Adipose tissue (tissue), 3 donors: ENCODE measurements around the gene EIF3L. TPM values are rescaled to one million over a fixed set of nuclear protein-coding genes. Genes with fewer than 3 reads are reported as not detected.
"Not testable (repeated sequence)": the region's sequence is repeated elsewhere in the genome, so short reads cannot be mapped to it uniquely, and the experiment has no call there.

Experiments
- H3K27ac ChIP-seq: one replicate; pipeline ENCODE4 v1.5.1; 2013; ENCODE audit warnings: low read depth, low read length
- WGBS, 3 donors: extraction: QIAGEN DNeasy Blood & Tissue Kit; methylation state at CpG; one replicate each; pipeline ENCODE4 v1.1.7; 2013; 5-methylcytosine and 5-hydroxymethylcytosine counted together
- polyA plus RNA-seq, 3 donors: library from polyadenylated mRNA; stranded (reverse); fragments of 200-250 nt; gene quantifications; one replicate each; pipeline ENCODE4 v1.2.3, GENCODE V29; 2013
- donor health status: healthy with polysubstance abuse.
- donor health status: Bipolar disorder and iron deficiency.
- donor health status: healthy.

EIF3L gene
- polyA plus RNA-seq: 100 to 1,000 TPM; 315 to 364 (median 352) TPM

GRCh38 chr22:37849089-37849751, at the start of gene EIF3L:
Gene EIF3L, plus strand, starts transcription at chr22:37849419. Its CDS starts 31 bp downstream, at chr22:37849450.
- H3K27ac ChIP-seq: peak within 1 kb of the TSS; percentile 69
- WGBS, 3 donors: 0 to 2% (median 1%) methylated on average over 49 of the region's 49 CpGs

- H3K27ac ChIP-seq: not testable (repeated sequence)
- 72 to 80% (median 73%) methylated on average over 9 of the region's 9 CpGs for WGBS, 3 donors
These were observed 49.2 kb upstream of the EIF3L start for GRCh38 chr22:37799979-37800378.

GRCh38 chr22:37801946-37802309, 47.3 kb upstream of the EIF3L start:
- H3K27ac ChIP-seq: no peak overlapping the region

GRCh38 chr22:37802310-37803194, 46.7 kb upstream of the EIF3L start:
- WGBS, 3 donors: 0 to 2% (median 2%) methylated on average over 47 to 63 of the region's 63 CpGs
- no peak overlapping the region for H3K27ac ChIP-seq

More at GRCh38 chr22:37801946-37802309, 47.3 kb upstream of the EIF3L start:
- 1 to 7% (median 7%) methylated on average over 12 to 13 of the region's 13 CpGs for WGBS, 3 donors

- H3K27ac ChIP-seq: no peak overlapping the region
- WGBS, 3 donors: 23 to 26% (median 26%) methylated on average over 16 of the region's 16 CpGs
These were observed 46.0 kb upstream of the EIF3L start for GRCh38 chr22:37803195-37803638.

GRCh38 chr22:37803639-37804351, 45.4 kb upstream of the EIF3L start:
- WGBS, 3 donors: 53 to 64% (median 61%) methylated on average over 34 of the region's 34 CpGs
- H3K27ac ChIP-seq: no peak overlapping the region

GRCh38 chr22:37804352-37804880, 44.8 kb upstream of the EIF3L start:
- no peak overlapping the region for H3K27ac ChIP-seq
- 4 to 10% (median 5%) methylated on average over 12 to 29 of the region's 29 CpGs for WGBS, 3 donors

GRCh38 chr22:37804881-37805809, 44.1 kb upstream of the EIF3L start:
- WGBS, 3 donors: 2 to 4% (median 3%) methylated on average over 63 to 86 of the region's 87 CpGs
- H3K27ac ChIP-seq: no peak overlapping the region

GRCh38 chr22:37805810-37806277, 43.4 kb upstream of the EIF3L start:
- 20 to 36% (median 27%) methylated on average over 10 of the region's 10 CpGs for WGBS, 3 donors
- H3K27ac ChIP-seq: no peak overlapping the region

GRCh38 chr22:37806409-37807333, 42.5 kb upstream of the EIF3L start:
- WGBS, 3 donors: 1 to 4% (median 2%) methylated on average over 19 of the region's 19 CpGs

GRCh38 chr22:37807410-37808293, 41.6 kb upstream of the EIF3L start, which contains the start of gene GCAT:
Gene GCAT, plus strand, starts transcription at chr22:37807934. Its CDS starts 34 bp downstream, at chr22:37807968.
- 0 to 1% (median 1%) methylated on average over 67 to 73 of the region's 73 CpGs for WGBS, 3 donors
- H3K27ac ChIP-seq: no peak within 1 kb of the TSS

More at GRCh38 chr22:37806409-37807333, 42.5 kb upstream of the EIF3L start:
- H3K27ac ChIP-seq: no peak overlapping the region

- 3 to 9% (median 8%) methylated on average over 8 of the region's 8 CpGs for WGBS, 3 donors
- H3K27ac ChIP-seq: no peak overlapping the region
These were observed 40.9 kb upstream of the EIF3L start for GRCh38 chr22:37808294-37808657.

- H3K27ac ChIP-seq: no peak overlapping the region
- 50 to 95% (median 92%) methylated on average over 5 of the region's 5 CpGs for WGBS, 3 donors
These were observed 39.4 kb upstream of the EIF3L start for GRCh38 chr22:37809672-37810333.

GRCh38 chr22:37811867-37812266, 37.4 kb upstream of the EIF3L start:
- WGBS, 3 donors: 90 to 96% (median 92%) methylated on average over 2 of the region's 2 CpGs

More at GRCh38 chr22:37811867-37812266, 37.4 kb upstream of the EIF3L start:
- no peak overlapping the region for H3K27ac ChIP-seq
